Skeletal muscle satellite cell (primary cell): ENCODE results near the gene TMC3.

Source experiments
- H3K27me3 ChIP-seq: 2 replicates; pipeline ENCODE4 v1.7.0; 2013; ENCODE audit warnings: low read length; ENCODE audit not compliant: control insufficient read depth, insufficient read depth
- H3K36me3 ChIP-seq: 2 replicates; pipeline ENCODE4 v1.7.0; 2013; ENCODE audit warnings: mild to moderate bottlenecking, control low read depth, low read length; ENCODE audit not compliant: insufficient read depth
- H3K4me1 ChIP-seq: 2 replicates; pipeline ENCODE4 v1.7.0; 2013; ENCODE audit warnings: low read length; ENCODE audit not compliant: control insufficient read depth, insufficient read depth
- H3K4me2 ChIP-seq: 2 replicates; pipeline ENCODE4 v1.7.0; 2013; ENCODE audit warnings: mild to moderate bottlenecking, low read length
- H3K4me3 ChIP-seq: 2 replicates; pipeline ENCODE4 v1.7.0; 2013; ENCODE audit warnings: low read length
- H3K9ac ChIP-seq: 2 replicates; pipeline ENCODE4 v1.7.0; 2013; ENCODE audit warnings: mild to moderate bottlenecking, low read depth, low read length, moderate library complexity
- H3K9me3 ChIP-seq: replicated peaks from 2 replicates; pipeline ENCODE4 v1.7.0; 2013; ENCODE audit warnings: mild to moderate bottlenecking, control low read depth, low read length

The TMC3 gene

GRCh38 chr15:81407176-81407575 is 33.2 kb upstream of the TMC3 start:
- Histone ChIP-seq H3K27me3 (peaks cover 34% of the 10 kb centered on the region), H3K36me3 (no peaks in the 10 kb centered on the region), H3K9ac (no peak overlapping the region), H3K4me2 (no peak overlapping the region), H3K4me3 (no peak overlapping the region), H3K9me3 (no peaks in the 10 kb centered on the region), H3K4me1 (peaks cover 2% of the 10 kb centered on the region)

- peaks cover 29% of the 10 kb centered on the region for H3K27me3 ChIP-seq
These were observed 26.7 kb upstream of the TMC3 start for GRCh38 chr15:81400640-81401236.

DNA sequence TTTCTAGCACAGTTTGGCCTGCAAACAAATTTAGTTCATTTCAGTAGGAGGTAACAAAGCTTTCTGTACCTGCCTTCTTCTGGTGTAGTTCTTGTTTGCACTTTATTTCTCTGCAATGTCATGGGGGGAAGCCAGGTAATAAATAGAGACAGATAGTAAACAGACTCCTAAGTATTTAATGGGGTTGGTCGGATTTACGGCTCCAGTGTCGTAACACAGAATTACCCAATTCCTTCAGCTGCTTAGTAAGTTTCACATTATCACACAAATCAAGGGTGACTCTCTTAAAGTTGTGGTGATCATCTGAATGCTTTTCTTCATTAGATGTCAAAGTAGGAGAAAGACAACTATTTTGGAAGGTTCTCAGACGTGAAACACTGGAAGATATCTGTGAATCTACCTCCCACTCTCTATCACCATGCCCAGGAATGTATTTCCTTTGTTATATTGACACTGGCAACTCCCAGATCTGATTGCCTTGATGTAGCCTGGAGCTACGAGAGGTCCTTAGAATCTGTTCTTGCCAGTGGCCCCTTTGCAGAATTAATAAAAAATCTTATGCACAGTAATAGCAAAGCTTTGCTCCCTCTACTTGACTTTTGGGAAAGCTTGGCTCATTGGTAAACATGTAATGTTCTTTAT is 25.0 kb upstream of the TMC3 start:
- Histone ChIP-seq H3K4me3 (no peak overlapping the region), H3K36me3 (no peaks in the 10 kb centered on the region), H3K27me3 (peaks cover 32% of the 10 kb centered on the region), H3K9ac (no peak overlapping the region), H3K9me3 (no peaks in the 10 kb centered on the region), H3K4me1 (no peaks in the 10 kb centered on the region), H3K4me2 (no peak overlapping the region)

More at GRCh38 chr15:81400640-81401236, 26.7 kb upstream of the TMC3 start:
- Histone ChIP-seq H3K9me3 (no peaks in the 10 kb centered on the region), H3K4me1 (no peaks in the 10 kb centered on the region), H3K4me3 (no peak overlapping the region), H3K36me3 (no peaks in the 10 kb centered on the region), H3K9ac (no peak overlapping the region), H3K4me2 (no peak overlapping the region)

GRCh38 chr15:81398456-81398855 is 24.4 kb upstream of the TMC3 start:
- Histone ChIP-seq H3K4me1 (no peaks in the 10 kb centered on the region), H3K4me3 (no peak overlapping the region), H3K27me3 (peaks cover 33% of the 10 kb centered on the region), H3K4me2 (no peak overlapping the region), H3K9me3 (no peaks in the 10 kb centered on the region), H3K9ac (no peak overlapping the region), H3K36me3 (no peaks in the 10 kb centered on the region)

DNA sequence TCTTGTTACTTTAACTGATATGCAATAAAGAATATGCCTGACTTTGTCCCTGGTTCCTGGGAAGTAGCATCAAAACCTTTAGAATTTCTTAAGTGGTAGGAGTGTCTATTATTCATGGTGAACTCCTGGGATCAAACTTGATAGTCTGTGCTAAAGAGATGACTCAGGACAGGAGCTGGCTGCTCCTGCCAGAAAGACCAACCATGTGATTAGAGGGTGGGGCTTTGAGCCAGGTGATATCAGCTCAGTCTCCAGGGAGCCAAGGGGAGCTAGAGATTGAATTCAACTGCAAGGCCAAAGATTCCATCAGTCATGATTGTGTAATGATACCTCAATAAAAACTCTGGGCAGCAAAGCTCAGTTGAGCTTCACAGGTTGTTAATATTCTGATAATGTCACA is 20.6 kb upstream of the TMC3 start:
- Histone ChIP-seq H3K9ac (no peak overlapping the region), H3K4me1 (no peaks in the 10 kb centered on the region), H3K27me3 (peaks cover 25% of the 10 kb centered on the region), H3K36me3 (no peaks in the 10 kb centered on the region), H3K9me3 (no peaks in the 10 kb centered on the region), H3K4me2 (no peak overlapping the region), H3K4me3 (no peak overlapping the region)

GRCh38 chr15:81391657-81392056 is 17.6 kb upstream of the TMC3 start:
- no peaks in the 10 kb centered on the region for H3K4me1 ChIP-seq
- peaks cover 24% of the 10 kb centered on the region for H3K27me3 ChIP-seq
- H3K9me3 ChIP-seq: no peaks in the 10 kb centered on the region
- H3K4me3 ChIP-seq: no peak overlapping the region
- H3K4me2 ChIP-seq: no peak overlapping the region
- H3K9ac ChIP-seq: no peak overlapping the region
- no peaks in the 10 kb centered on the region for H3K36me3 ChIP-seq

GRCh38 chr15:81388436-81388770 is 14.4 kb upstream of the TMC3 start:
- Histone ChIP-seq H3K36me3 (no peaks in the 10 kb centered on the region), H3K9ac (no peak overlapping the region), H3K4me2 (no peak overlapping the region), H3K4me1 (no peaks in the 10 kb centered on the region), H3K4me3 (no peak overlapping the region), H3K27me3 (peaks cover 16% of the 10 kb centered on the region), H3K9me3 (no peaks in the 10 kb centered on the region)

DNA sequence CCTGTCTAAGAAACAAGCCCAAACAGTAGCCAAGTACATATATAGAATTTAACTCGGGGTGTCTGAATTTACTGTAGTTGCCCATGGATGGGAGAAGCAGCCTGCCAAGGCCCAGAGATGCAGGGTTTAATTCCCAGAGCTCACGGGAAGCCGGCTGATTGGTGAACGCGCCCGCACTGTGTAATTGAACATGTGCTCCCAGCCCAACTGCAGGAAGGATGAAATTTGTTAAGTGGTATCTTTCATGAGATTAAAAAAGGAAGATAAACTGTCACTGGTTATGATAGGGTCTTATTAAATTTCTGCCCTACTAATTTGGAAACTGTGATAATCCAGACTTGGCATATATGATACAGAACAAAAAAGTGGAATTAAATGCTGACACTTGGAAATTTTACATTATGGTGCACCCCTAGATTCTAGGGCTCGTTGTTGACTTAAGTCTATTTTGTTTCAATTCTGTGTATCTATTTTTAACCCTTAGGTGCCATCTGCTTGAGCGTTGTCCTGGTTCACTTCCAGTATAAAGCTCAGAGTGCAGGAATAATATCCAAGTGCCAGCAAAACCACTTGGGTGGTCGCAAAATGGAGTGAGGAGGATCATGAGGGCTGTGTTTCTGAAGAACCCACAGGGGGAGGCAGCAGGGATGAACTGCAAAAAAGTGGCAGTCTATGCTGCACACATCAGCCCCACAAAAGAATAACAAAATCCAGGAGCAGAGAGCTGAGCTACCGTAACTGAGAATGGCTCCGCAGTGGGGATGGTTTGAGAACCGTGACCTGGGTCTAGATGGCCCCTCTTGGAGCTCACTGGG is 13.8 kb upstream of the TMC3 start:
- H3K4me2 ChIP-seq: no peak overlapping the region
- no peaks in the 10 kb centered on the region for H3K4me1 ChIP-seq
- H3K36me3 ChIP-seq: no peaks in the 10 kb centered on the region
- H3K27me3 ChIP-seq: peaks cover 16% of the 10 kb centered on the region
- no peak overlapping the region for H3K9ac ChIP-seq
- H3K4me3 ChIP-seq: no peak overlapping the region
- H3K9me3 ChIP-seq: no peaks in the 10 kb centered on the region

DNA sequence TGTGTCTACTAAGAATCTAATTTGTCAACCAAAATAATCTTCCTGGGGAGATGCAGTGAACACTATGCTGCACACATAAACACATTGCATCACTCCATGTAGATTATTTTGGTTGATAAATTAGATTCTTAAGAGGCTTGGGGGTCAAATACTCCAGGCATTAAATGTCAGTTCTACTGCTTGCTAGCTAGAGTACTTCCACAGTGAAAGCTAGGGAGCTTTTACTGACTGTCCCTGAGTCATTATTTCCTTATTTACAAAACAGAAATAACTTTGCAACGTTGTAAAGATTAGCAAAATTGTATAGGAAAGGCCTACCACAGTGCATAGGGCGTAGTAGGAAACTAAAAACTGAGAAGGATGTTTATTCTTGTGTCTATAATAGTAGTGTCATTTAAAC is 12.9 kb upstream of the TMC3 start:
- H3K36me3 ChIP-seq: no peaks in the 10 kb centered on the region
- peaks cover 16% of the 10 kb centered on the region for H3K27me3 ChIP-seq
- H3K4me2 ChIP-seq: no peak overlapping the region
- no peaks in the 10 kb centered on the region for H3K9me3 ChIP-seq
- no peaks in the 10 kb centered on the region for H3K4me1 ChIP-seq
- no peak overlapping the region for H3K9ac ChIP-seq
- H3K4me3 ChIP-seq: no peak overlapping the region

GRCh38 chr15:81385721-81386076 is 11.7 kb upstream of the TMC3 start:
- no peaks in the 10 kb centered on the region for H3K9me3 ChIP-seq
- no peak overlapping the region for H3K4me2 ChIP-seq
- H3K4me3 ChIP-seq: no peak overlapping the region
- H3K4me1 ChIP-seq: no peaks in the 10 kb centered on the region
- peaks cover 16% of the 10 kb centered on the region for H3K27me3 ChIP-seq
- H3K9ac ChIP-seq: no peak overlapping the region
- no peaks in the 10 kb centered on the region for H3K36me3 ChIP-seq

- Histone ChIP-seq H3K4me2 (no peak overlapping the region), H3K36me3 (no peaks in the 10 kb centered on the region), H3K9ac (no peak overlapping the region), H3K4me3 (no peak overlapping the region), H3K27me3 (peaks cover 16% of the 10 kb centered on the region), H3K9me3 (no peaks in the 10 kb centered on the region), H3K4me1 (no peaks in the 10 kb centered on the region)
These were observed 11.1 kb upstream of the TMC3 start for GRCh38 chr15:81384891-81385720.
